ENCODE measurements around the gene PTGES3.
"Not testable (repeated sequence)": the region's sequence is repeated elsewhere in the genome, so short reads cannot be mapped to it uniquely, and the experiment has no call there.

Gene PTGES3

GRCh38 chr12:56704522-56704921, 16.4 kb upstream of the PTGES3 start:
- DNase-seq = not testable (repeated sequence)

- DNase-seq = no peak
These were observed 11.1 kb upstream of the PTGES3 start for GRCh38 chr12:56699020-56699661.

- DNase-seq = no peak
These were observed 7.4 kb upstream of the PTGES3 start for GRCh38 chr12:56695327-56696101.

GRCh38 chr12:56694161-56694560, 6.1 kb upstream of the PTGES3 start:
- DNase-seq = no peak

GRCh38 chr12:56688846-56689109, 694 bp upstream of the PTGES3 start:
- DNase-seq = peak in 1 of 6 experiments; percentile 67

GRCh38 chr12:56687223-56688128, 608 bp downstream of the PTGES3 start:
- DNase-seq = peak; percentile 57 to 86 (median 67)

GRCh38 chr12:56684745-56685359, 3.2 kb downstream of the PTGES3 start:
- DNase-seq = peak in 2 of 6 experiments; percentile 36 to 39

GRCh38 chr12:56682323-56682722, 5.8 kb downstream of the PTGES3 start:
- no peak for DNase-seq

GRCh38 chr12:56679883-56680575, 8.1 kb downstream of the PTGES3 start:
- DNase-seq = no peak

- no peak for DNase-seq
These were observed 9.2 kb downstream of the PTGES3 start for GRCh38 chr12:56678852-56679251.

- DNase-seq = no peak
These were observed 10.4 kb downstream of the PTGES3 start for GRCh38 chr12:56677680-56678079.

- peak in 2 of 6 experiments; percentile 7 for DNase-seq
These were observed 11.1 kb downstream of the PTGES3 start for GRCh38 chr12:56676851-56677580.

GRCh38 chr12:56671608-56672007, 16.5 kb downstream of the PTGES3 start:
- no peak for DNase-seq

- no peak for DNase-seq
These were observed 17.2 kb downstream of the PTGES3 start for GRCh38 chr12:56670836-56671235.

GRCh38 chr12:56668197-56668457, 20.0 kb downstream of the PTGES3 start:
- DNase-seq = no peak

- DNase-seq = no peak
These were observed 26.0 kb downstream of the PTGES3 start for GRCh38 chr12:56661979-56662638.

- no peak for DNase-seq
These were observed 26.5 kb downstream of the PTGES3 start for GRCh38 chr12:56661560-56661959.

- no peak for DNase-seq
These were observed 29.2 kb downstream of the PTGES3 start for GRCh38 chr12:56658921-56659320.

GRCh38 chr12:56657416-56658379, 30.4 kb downstream of the PTGES3 start:
- no peak for DNase-seq

GRCh38 chr12:56653781-56654180, 34.3 kb downstream of the PTGES3 start:
- DNase-seq = not testable (repeated sequence)

Measured in stimulated activated naive CD4-positive, alpha-beta T cell (primary cell).